Stomach (tissue), 4 donors: ENCODE results near the gene PDIK1L.
"Not testable (repeated sequence)": the region's sequence is repeated elsewhere in the genome, so short reads cannot be mapped to it uniquely, and the experiment has no call there.

Source experiments
- CTCF ChIP-seq, 7 experiments: fragments of 450-650 bp in 4 of 7; fragments of 200-600 bp in 3 of 7; sonication (generic) in 3 of 7; IDR thresholded peaks; one replicate each; pipeline ENCODE4 v1.5.1; 2016 to 2019; ENCODE audit warnings: antibody characterized with exemption in 7 of 7, control low read depth in 2 of 7, mild to moderate bottlenecking in 1 of 7
- EP300 ChIP-seq: sonication (generic); formaldehyde crosslinking; IDR thresholded peaks from one replicate; pipeline ENCODE4 v1.6.1; 2017; ENCODE audit warnings: antibody characterized with exemption
- POLR2A ChIP-seq, 4 donors: fragments of 450-650 bp; IDR thresholded peaks; one replicate each; pipeline ENCODE4 v1.6.1; 2016; ENCODE audit warnings: antibody characterized with exemption in 4 of 4, control low read depth in 2 of 4, mild to moderate bottlenecking in 1 of 4, moderate library complexity in 1 of 4
- POLR2AphosphoS5 ChIP-seq, 3 donors: sonication (generic); formaldehyde crosslinking; IDR thresholded peaks; one replicate each; pipeline ENCODE4 v1.6.1; 2016; ENCODE audit warnings: antibody characterized with exemption in 3 of 3

DNA sequence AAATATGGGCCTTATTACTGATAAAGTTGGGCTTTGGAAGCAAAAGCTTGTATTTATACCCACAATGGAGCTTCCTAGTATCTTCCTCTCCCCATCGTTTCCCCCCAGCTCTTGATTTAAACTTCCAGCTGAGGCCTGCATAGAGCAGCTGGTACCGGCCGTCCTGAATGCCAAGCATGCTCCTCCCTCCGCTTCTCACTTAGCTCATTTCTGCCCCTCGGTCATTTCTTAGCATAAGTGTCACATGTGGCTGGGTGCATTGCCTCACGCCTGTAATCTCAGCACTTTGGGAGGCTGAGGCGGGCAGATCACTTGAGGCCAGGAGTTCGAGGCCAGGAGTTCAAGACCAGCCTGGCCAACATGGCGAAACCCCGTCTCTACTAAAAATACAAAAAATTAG, 11.4 kb upstream of the PDIK1L start:
- TF ChIP-seq POLR2A (IDR thresholded peaks at IDR 0.05); CTCF (IDR thresholded peaks at IDR 0.05); EP300; POLR2AphosphoS5 (IDR thresholded peaks at IDR 0.05): not testable (repeated sequence)
